Measurements from ENCODE around the gene AKAP6.

Gene AKAP6

DNA sequence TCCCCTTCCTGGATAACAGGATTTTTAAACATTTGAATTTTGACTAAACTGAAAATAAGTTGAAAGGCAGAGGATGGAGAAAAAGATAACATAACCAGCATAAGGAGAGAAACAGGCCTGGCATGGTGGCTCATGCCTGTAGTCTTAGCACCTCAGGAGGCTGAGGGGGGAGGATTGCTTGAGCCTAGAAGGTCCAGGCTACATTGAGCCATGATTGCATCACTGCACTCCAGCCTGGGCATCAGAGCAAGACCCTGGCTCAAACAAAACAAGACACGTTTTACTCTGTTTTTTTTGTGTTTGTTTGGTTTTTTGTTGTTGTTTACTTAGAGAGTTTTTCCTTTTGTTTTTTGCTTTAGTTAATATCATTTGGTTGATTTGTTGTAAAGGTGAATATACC is 8.7 kb downstream of the AKAP6 start:
- no peak overlapping the region for H3K4me3 ChIP-seq (ENCODE audit: low read depth in 1 of 2, low read length in 2 of 2)
- no peaks in the 10 kb centered on the region for H3K9me3 ChIP-seq (ENCODE audit: low read length)
- H3K27ac ChIP-seq (ENCODE audit: low read depth, low read length): no peak overlapping the region
- H3K4me1 ChIP-seq (ENCODE audit: insufficient read depth, low read length): no peaks in the 10 kb centered on the region
- H3K9ac ChIP-seq (ENCODE audit: low read length): no peak overlapping the region
- H3K36me3 ChIP-seq (ENCODE audit: insufficient read depth, low read length): no peaks in the 10 kb centered on the region
- no peaks in the 10 kb centered on the region for H3K27me3 ChIP-seq (ENCODE audit: control insufficient read depth in 1 of 2, insufficient read depth in 2 of 2, low read length in 2 of 2)

DNA sequence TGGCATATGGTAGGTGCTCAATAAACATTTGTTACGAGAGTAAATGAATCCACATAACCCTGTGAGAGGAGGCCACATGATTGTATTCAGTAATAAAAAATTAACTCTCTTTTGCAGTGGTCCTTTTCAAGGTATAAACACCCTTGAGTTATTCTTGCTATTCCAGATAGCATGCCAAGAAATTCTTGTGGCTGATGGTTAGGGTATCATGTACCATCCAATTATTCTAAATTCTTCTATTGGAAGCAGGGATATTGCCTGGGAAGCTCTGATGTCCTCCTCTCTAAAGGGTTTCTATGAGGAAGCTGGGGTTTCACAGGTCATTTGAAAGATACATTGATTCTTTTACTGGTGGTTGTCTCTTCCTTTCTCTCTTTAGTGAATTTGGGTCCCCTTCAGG is 10.1 kb downstream of the AKAP6 start:
- H3K36me3 ChIP-seq (ENCODE audit: insufficient read depth, low read length): no peaks in the 10 kb centered on the region
- H3K9ac ChIP-seq (ENCODE audit: low read length): no peak overlapping the region
- no peaks in the 10 kb centered on the region for H3K27me3 ChIP-seq (ENCODE audit: control insufficient read depth in 1 of 2, insufficient read depth in 2 of 2, low read length in 2 of 2)
- H3K4me3 ChIP-seq (ENCODE audit: low read depth in 1 of 2, low read length in 2 of 2): no peak overlapping the region
- no peaks in the 10 kb centered on the region for H3K4me1 ChIP-seq (ENCODE audit: insufficient read depth, low read length)
- H3K9me3 ChIP-seq (ENCODE audit: low read length): no peaks in the 10 kb centered on the region
- no peak overlapping the region for H3K27ac ChIP-seq (ENCODE audit: low read depth, low read length)

DNA sequence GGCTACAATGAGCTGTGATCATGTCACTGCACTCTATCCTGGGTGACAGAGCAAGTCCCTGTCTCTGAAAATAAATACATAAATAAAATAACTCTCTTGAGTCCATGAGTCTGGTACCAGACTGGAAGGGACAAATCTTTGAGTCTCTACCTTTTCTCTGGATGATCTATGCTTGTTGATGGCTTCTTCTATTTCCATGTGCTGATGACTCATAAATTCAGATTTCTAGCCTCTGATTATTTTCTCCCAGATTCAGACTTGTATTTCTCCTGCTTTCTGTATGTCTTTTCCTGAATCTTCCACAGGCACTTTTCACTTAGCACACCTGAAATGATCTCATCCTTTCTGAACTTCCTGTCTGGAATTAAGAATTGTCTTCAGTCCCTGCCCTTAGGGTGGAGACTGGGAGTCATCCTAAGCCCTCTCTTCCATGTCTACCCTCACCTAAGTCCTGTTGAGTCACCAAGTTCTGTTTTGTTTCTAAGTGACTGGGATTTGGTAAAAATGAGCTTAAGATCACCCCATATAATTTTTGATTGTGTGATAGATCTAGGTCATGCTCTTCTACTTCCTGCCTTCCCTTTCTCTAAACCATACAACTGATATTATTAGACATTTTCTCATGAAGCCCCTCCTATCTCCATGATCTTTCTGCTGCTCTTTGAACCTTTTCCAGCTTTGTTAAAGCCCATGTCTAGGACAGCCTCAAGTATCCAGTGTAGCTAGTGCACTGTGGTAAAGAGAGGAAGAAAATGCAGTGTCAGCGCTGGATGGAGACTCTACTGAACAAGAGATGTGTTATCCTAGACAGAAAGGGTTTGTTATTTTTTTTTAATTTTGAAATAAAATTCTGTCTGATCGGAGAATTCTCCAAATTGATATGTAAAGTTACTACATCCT is 13.1 kb downstream of the AKAP6 start:
- Histone ChIP-seq H3K36me3 (ENCODE audit: insufficient read depth, low read length) (no peaks in the 10 kb centered on the region), H3K9me3 (ENCODE audit: low read length) (no peaks in the 10 kb centered on the region), H3K9ac (ENCODE audit: low read length) (no peak overlapping the region), H3K27me3 (ENCODE audit: control insufficient read depth in 1 of 2, insufficient read depth in 2 of 2, low read length in 2 of 2) (no peaks in the 10 kb centered on the region), H3K27ac (ENCODE audit: low read depth, low read length) (no peak overlapping the region), H3K4me3 (ENCODE audit: low read depth in 1 of 2, low read length in 2 of 2) (no peak overlapping the region), H3K4me1 (ENCODE audit: insufficient read depth, low read length) (no peaks in the 10 kb centered on the region)

DNA sequence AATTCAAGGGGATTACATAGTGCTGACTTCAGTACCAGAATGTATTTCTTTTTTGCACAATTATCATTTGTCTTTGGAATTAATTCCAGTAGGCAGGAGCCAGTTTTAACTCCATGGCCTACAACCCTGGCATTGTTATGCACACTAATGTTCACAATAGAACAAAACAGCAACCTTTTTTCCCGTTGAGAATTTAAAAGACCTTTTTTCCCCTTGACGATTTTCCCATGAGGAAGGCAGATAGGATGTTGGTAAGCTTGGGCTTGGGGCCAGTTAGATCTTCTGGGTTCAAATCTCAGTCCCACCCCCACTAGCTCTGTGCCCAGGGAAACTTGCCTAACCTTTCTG is 13.7 kb downstream of the AKAP6 start:
- Histone ChIP-seq H3K36me3 (ENCODE audit: insufficient read depth, low read length) (no peaks in the 10 kb centered on the region), H3K4me3 (ENCODE audit: low read depth in 1 of 2, low read length in 2 of 2) (no peak overlapping the region), H3K4me1 (ENCODE audit: insufficient read depth, low read length) (no peaks in the 10 kb centered on the region), H3K27ac (ENCODE audit: low read depth, low read length) (no peak overlapping the region), H3K27me3 (ENCODE audit: control insufficient read depth in 1 of 2, insufficient read depth in 2 of 2, low read length in 2 of 2) (no peaks in the 10 kb centered on the region), H3K9me3 (ENCODE audit: low read length) (no peaks in the 10 kb centered on the region), H3K9ac (ENCODE audit: low read length) (no peak overlapping the region)

DNA sequence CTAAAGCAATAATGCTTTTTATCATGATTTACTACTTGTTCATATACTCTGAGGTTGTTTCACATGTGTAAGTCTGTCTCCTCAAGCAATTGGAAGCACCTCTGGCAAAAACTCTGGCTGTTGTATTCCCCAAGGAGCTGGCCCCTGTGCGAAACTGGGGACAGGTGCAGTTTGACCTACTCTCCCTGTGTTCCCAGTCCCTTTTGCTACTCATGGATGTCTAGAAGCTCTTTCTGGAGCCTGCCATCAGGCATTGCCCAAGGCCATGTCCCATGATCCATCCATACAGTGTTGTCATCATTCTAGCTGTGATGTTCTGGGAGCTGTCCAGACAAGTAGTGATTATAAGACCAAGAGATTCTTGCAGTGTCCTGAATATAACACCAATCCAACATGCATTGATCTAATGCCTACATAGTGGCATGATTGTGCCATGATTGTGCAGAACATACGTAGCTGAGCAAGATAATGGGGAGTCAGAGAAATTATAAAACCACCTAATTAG is 14.9 kb downstream of the AKAP6 start:
- Histone ChIP-seq H3K27me3 (ENCODE audit: control insufficient read depth in 1 of 2, insufficient read depth in 2 of 2, low read length in 2 of 2) (no peaks in the 10 kb centered on the region), H3K36me3 (ENCODE audit: insufficient read depth, low read length) (no peaks in the 10 kb centered on the region), H3K9me3 (ENCODE audit: low read length) (no peaks in the 10 kb centered on the region), H3K4me3 (ENCODE audit: low read depth in 1 of 2, low read length in 2 of 2) (no peak overlapping the region), H3K9ac (ENCODE audit: low read length) (no peak overlapping the region), H3K27ac (ENCODE audit: low read depth, low read length) (no peak overlapping the region), H3K4me1 (ENCODE audit: insufficient read depth, low read length) (no peaks in the 10 kb centered on the region)

DNA sequence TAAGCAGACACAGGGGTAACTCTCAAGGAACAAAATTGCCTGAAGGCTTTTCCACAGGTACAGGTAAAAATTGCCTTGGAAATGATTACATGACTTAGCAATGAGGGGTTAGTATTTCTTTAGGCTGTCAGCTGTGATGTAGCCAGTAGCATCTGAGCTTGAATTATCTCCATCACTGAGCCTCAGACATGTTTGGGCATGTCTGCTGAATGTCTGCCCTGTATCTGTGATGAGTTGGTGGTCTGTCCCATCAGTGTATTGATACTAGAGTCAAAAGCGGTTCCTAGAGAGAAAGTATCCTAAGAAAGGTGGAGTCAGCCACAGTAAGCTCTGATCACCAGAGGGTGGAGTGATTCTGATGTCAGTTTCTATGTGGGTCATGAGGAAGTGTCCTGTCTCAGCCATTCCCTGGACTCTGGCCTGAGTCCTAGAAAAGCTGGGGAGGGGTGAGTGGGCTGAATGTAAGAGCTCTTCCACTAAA is 16.3 kb downstream of the AKAP6 start:
- Histone ChIP-seq H3K9me3 (ENCODE audit: low read length) (no peaks in the 10 kb centered on the region), H3K9ac (ENCODE audit: low read length) (no peak overlapping the region)

DNA sequence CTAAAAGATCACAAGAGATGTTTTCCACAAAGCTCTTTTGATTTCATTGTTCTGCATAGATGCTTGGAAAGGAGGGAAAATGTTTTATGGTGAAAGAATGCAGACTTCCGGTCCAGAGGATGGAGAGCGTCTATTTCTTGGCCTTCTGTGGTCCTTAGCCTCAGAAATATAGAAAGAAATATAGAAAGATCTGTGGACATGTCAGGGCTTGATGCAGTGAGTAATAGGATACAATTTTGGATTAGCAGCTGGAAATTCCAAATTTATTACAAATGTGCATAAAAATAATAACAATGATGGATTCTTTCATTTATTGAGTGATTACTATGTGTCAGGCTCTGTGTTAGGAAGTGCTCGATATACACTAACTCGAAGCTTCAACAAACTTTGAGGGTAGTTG is 20.2 kb downstream of the AKAP6 start:
- H3K4me3 ChIP-seq (ENCODE audit: low read depth in 1 of 2, low read length in 2 of 2): no peak overlapping the region
- no peak overlapping the region for H3K9ac ChIP-seq (ENCODE audit: low read length)
- no peaks in the 10 kb centered on the region for H3K4me1 ChIP-seq (ENCODE audit: insufficient read depth, low read length)

More for the DNA sequence above, 16.3 kb downstream of the AKAP6 start:
- H3K27ac ChIP-seq (ENCODE audit: low read depth, low read length): no peak overlapping the region
- no peaks in the 10 kb centered on the region for H3K4me1 ChIP-seq (ENCODE audit: insufficient read depth, low read length)
- H3K4me3 ChIP-seq (ENCODE audit: low read depth in 1 of 2, low read length in 2 of 2): no peak overlapping the region
- H3K27me3 ChIP-seq (ENCODE audit: control insufficient read depth in 1 of 2, insufficient read depth in 2 of 2, low read length in 2 of 2): no peaks in the 10 kb centered on the region
- H3K36me3 ChIP-seq (ENCODE audit: insufficient read depth, low read length): no peaks in the 10 kb centered on the region

DNA sequence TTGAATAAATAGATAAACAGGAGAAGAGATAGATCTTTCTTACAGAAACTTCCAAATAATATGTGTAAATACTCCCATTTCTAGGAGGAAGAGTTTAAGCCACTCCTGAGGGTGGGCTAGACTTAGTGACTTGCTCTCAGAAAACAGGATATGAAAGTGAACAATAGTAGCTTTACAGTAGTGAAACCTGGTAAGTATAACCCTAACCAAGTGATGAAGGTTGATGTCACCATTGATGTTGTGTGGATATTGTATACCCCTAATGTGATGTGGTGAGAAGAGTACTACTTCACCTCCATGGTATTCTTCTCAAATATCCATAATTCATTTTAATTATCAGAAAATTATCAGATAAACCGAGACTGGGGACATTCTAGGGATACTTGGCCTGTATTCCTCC is 20.9 kb downstream of the AKAP6 start:
- no peaks in the 10 kb centered on the region for H3K4me1 ChIP-seq (ENCODE audit: insufficient read depth, low read length)
- H3K9me3 ChIP-seq (ENCODE audit: low read length): no peaks in the 10 kb centered on the region
- no peaks in the 10 kb centered on the region for H3K27me3 ChIP-seq (ENCODE audit: control insufficient read depth in 1 of 2, insufficient read depth in 2 of 2, low read length in 2 of 2)
- no peak overlapping the region for H3K4me3 ChIP-seq (ENCODE audit: low read depth in 1 of 2, low read length in 2 of 2)
- no peak overlapping the region for H3K27ac ChIP-seq (ENCODE audit: low read depth, low read length)
- no peak overlapping the region for H3K9ac ChIP-seq (ENCODE audit: low read length)
- H3K36me3 ChIP-seq (ENCODE audit: insufficient read depth, low read length): no peaks in the 10 kb centered on the region

More for the DNA sequence above, 20.2 kb downstream of the AKAP6 start:
- no peaks in the 10 kb centered on the region for H3K36me3 ChIP-seq (ENCODE audit: insufficient read depth, low read length)
- H3K27ac ChIP-seq (ENCODE audit: low read depth, low read length): no peak overlapping the region
- no peaks in the 10 kb centered on the region for H3K9me3 ChIP-seq (ENCODE audit: low read length)
- no peaks in the 10 kb centered on the region for H3K27me3 ChIP-seq (ENCODE audit: control insufficient read depth in 1 of 2, insufficient read depth in 2 of 2, low read length in 2 of 2)

DNA sequence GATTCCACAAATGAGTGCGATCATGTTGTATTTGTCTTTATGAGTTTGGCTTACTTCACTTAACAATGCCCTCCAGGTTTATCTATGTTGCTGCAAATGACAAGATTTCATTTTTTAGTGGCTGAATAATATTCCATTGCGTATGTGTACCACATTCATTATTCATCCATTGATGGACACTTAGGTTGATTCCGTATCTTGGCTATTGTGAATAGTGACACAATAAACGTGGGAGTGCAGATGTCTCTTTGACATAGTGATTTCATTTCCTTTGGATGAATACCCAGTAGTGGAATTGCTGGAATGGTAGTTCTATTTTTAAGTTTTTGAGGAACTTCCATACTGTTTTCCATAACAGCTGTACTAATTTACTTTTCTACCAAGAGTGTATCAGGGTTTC is 23.5 kb downstream of the AKAP6 start:
- Histone ChIP-seq H3K4me3 (ENCODE audit: low read depth in 1 of 2, low read length in 2 of 2) (no peak overlapping the region), H3K9ac (ENCODE audit: low read length) (no peak overlapping the region), H3K27me3 (ENCODE audit: control insufficient read depth in 1 of 2, insufficient read depth in 2 of 2, low read length in 2 of 2) (no peaks in the 10 kb centered on the region), H3K27ac (ENCODE audit: low read depth, low read length) (no peak overlapping the region), H3K4me1 (ENCODE audit: insufficient read depth, low read length) (no peaks in the 10 kb centered on the region), H3K36me3 (ENCODE audit: insufficient read depth, low read length) (no peaks in the 10 kb centered on the region), H3K9me3 (ENCODE audit: low read length) (no peaks in the 10 kb centered on the region)

DNA sequence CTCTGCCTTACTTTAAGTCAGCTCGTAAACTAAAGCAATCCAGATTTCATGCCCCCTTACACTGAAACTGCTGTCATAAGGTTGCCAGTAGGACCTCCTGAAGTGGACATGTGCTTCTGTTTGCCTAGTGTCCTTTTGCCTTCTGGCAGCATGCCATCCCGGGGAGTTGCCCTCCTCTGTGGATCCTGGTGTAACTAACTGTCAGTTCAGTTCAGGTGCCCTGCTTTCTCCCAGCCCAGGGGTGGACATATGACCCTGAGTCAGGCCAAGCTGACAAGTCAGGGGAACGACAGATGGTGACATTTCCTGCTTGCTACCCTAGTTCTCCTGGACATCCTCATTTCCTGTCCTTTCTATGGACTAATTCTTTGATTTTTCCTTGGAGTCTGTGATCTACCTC is 25.6 kb downstream of the AKAP6 start:
- Histone ChIP-seq H3K4me1 (ENCODE audit: insufficient read depth, low read length) (no peaks in the 10 kb centered on the region), H3K36me3 (ENCODE audit: insufficient read depth, low read length) (no peaks in the 10 kb centered on the region), H3K9me3 (ENCODE audit: low read length) (no peaks in the 10 kb centered on the region), H3K9ac (ENCODE audit: low read length) (no peak overlapping the region), H3K27ac (ENCODE audit: low read depth, low read length) (no peak overlapping the region), H3K27me3 (ENCODE audit: control insufficient read depth in 1 of 2, insufficient read depth in 2 of 2, low read length in 2 of 2) (no peaks in the 10 kb centered on the region), H3K4me3 (ENCODE audit: low read depth in 1 of 2, low read length in 2 of 2) (no peak overlapping the region)

DNA sequence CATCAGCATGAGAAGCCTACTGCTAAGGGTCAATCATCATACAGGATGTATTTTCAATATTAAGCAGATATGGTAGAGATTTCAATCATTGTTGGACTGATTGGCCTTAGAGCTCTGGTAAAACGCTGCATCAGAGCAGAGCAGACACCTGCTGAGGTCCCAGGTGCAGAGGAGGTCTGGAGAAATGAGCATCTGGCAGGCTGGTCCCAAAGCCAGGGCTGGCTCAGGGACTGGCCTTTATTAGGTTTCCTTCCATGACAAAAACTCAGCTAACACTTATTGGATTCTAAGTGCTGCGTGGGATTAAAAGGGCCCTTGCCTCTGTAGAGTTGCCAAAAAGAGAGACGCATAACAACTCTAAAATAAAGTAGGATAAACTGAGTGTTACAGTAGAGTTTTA is 29.7 kb downstream of the AKAP6 start:
- Histone ChIP-seq H3K36me3 (ENCODE audit: insufficient read depth, low read length) (no peaks in the 10 kb centered on the region), H3K27ac (ENCODE audit: low read depth, low read length) (no peak overlapping the region), H3K27me3 (ENCODE audit: control insufficient read depth in 1 of 2, insufficient read depth in 2 of 2, low read length in 2 of 2) (no peaks in the 10 kb centered on the region), H3K9me3 (ENCODE audit: low read length) (no peaks in the 10 kb centered on the region), H3K4me3 (ENCODE audit: low read depth in 1 of 2, low read length in 2 of 2) (no peak overlapping the region), H3K9ac (ENCODE audit: low read length) (no peak overlapping the region), H3K4me1 (ENCODE audit: insufficient read depth, low read length) (no peaks in the 10 kb centered on the region)

DNA sequence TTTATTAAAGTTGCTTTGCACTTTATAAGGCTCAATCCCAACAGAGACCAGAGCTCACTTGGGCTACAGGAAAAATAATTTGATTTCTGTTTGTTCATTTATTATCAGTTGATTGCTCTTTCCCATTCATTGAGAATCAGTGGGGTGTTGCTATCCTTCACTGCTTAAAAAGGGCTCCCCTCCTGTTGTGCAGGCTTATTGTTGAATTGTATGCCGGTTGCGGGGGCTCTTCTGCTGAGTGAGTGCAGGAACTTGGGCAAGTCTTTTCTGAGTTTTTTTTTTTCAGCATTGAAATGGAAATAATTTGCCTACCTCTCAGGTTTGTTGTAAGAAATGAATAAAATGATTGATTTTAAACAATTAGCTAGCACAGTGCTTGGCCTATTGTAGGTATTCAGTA is 32.6 kb downstream of the AKAP6 start:
- Histone ChIP-seq H3K27ac (ENCODE audit: low read depth, low read length) (no peak overlapping the region), H3K36me3 (ENCODE audit: insufficient read depth, low read length) (no peaks in the 10 kb centered on the region), H3K9me3 (ENCODE audit: low read length) (no peaks in the 10 kb centered on the region), H3K4me3 (ENCODE audit: low read depth in 1 of 2, low read length in 2 of 2) (no peak overlapping the region), H3K9ac (ENCODE audit: low read length) (no peak overlapping the region), H3K27me3 (ENCODE audit: control insufficient read depth in 1 of 2, insufficient read depth in 2 of 2, low read length in 2 of 2) (no peaks in the 10 kb centered on the region), H3K4me1 (ENCODE audit: insufficient read depth, low read length) (peaks cover 14% of the 10 kb centered on the region)
